Kidney (tissue), 14 donors: Measurements from ENCODE around the gene CNTN4. TPM values are rescaled to one million over a fixed set of nuclear protein-coding genes. Genes with fewer than 3 reads are reported as not detected.

Experiments
- DNase-seq, 5 donors: peaks; one replicate each; pipeline ENCODE4 v3.0.0-alpha.2; 2013 to 2020
- FAIRE-seq: peaks from 2 replicates; lab custom pipeline; 2012; peaks lifted over from hg19 to GRCh38; lab: Jason Lieb, UNC
- H3K27ac ChIP-seq, 2 donors: one replicate each; pipeline ENCODE4 v1.7.0; 2013; ENCODE audit warnings: low read depth in 2 of 2, low read length in 2 of 2, inconsistent platforms in 1 of 2
- H3K27me3 ChIP-seq: one replicate; pipeline ENCODE4 v1.7.1; 2013; ENCODE audit warnings: low read length, inconsistent platforms; ENCODE audit not compliant: control insufficient read depth, insufficient read depth
- H3K36me3 ChIP-seq, 3 donors: one replicate each; pipeline versions ENCODE4 v1.7.0 to v1.7.1; 2013; ENCODE audit warnings: low read length in 3 of 3, control low read depth in 1 of 3, inconsistent platforms in 1 of 3; ENCODE audit not compliant: insufficient read depth in 3 of 3, control insufficient read depth in 2 of 3
- H3K4me1 ChIP-seq, 3 donors: one replicate each; pipeline versions ENCODE4 v1.7.0 to v1.7.1; 2013; ENCODE audit warnings: low read length in 3 of 3, inconsistent platforms in 1 of 3, low read depth in 1 of 3; ENCODE audit not compliant: control insufficient read depth in 2 of 3, insufficient read depth in 2 of 3
- H3K4me3 ChIP-seq, 3 donors: one replicate each; pipeline versions ENCODE4 v1.7.0 to v1.8.1; 2013; ENCODE audit warnings: low read length in 3 of 3, control low read depth in 1 of 3, inconsistent platforms in 1 of 3
- H3K9ac ChIP-seq, 3 donors: one replicate each; pipeline versions ENCODE4 v1.7.0 to v1.7.1; 2013; ENCODE audit warnings: low read length in 3 of 3, control low read depth in 1 of 3, inconsistent platforms in 1 of 3
- H3K9me3 ChIP-seq, 3 donors: one replicate each; pipeline versions ENCODE4 v1.7.0 to v1.7.1; 2013; ENCODE audit warnings: low read length in 3 of 3, control low read depth in 1 of 3, inconsistent platforms in 1 of 3; ENCODE audit not compliant: control insufficient read depth in 2 of 3, insufficient read depth in 1 of 3
- intact Hi-C: fragments of 100-400 bp; cut with DNase I; formaldehyde crosslinking; loops from one replicate; pipeline ENCODE4 v1.11.1; 2022
- polyA plus RNA-seq: library from polyadenylated mRNA; stranded (reverse); fragments of 350-450 nt; fragmentation: Illumina TruSeq; extraction: RNeasy Lipid Tissue Mini Kit (QIAGEN cat#74804); gene quantifications from one replicate; pipeline ENCODE4 v1.2.3, GENCODE V29; 2014; ENCODE audit warnings: low read depth, low replicate concordance; ENCODE audit not compliant: insufficient read depth
- total RNA-seq: library from RNA; stranded (reverse); fragmentation: NEBNext Ultra II Directional; extraction: Animal tissue kit (Norgen Biotek cat#: 25700); gene quantifications from one replicate; pipeline ENCODE4 v1.2.1, GENCODE V29; 2021
- TF ChIP-seq, protein P1 (sequence below): IDR thresholded peaks from 3 replicates; pipeline ENCODE4 v1.5.1; 2012; ENCODE audit warnings: mild to moderate bottlenecking, moderate library complexity, borderline replicate concordance; ENCODE audit not compliant: insufficient read depth; ENCODE audit errors: extremely low read depth
- donor health status: control.
- donor health status: control.
- donor health status: control.
- donor health status: control.
- donor health status: control.
- donor health status: DM: yes; HTN: yes; CAD: no.
- donor health status: Normal renal cell carcinoma (clear cell type).

CNTN4 gene
- total and polyA plus RNA-seq, 2 donors from 2014 or later = 2.2 to 13.4 TPM

DNA sequence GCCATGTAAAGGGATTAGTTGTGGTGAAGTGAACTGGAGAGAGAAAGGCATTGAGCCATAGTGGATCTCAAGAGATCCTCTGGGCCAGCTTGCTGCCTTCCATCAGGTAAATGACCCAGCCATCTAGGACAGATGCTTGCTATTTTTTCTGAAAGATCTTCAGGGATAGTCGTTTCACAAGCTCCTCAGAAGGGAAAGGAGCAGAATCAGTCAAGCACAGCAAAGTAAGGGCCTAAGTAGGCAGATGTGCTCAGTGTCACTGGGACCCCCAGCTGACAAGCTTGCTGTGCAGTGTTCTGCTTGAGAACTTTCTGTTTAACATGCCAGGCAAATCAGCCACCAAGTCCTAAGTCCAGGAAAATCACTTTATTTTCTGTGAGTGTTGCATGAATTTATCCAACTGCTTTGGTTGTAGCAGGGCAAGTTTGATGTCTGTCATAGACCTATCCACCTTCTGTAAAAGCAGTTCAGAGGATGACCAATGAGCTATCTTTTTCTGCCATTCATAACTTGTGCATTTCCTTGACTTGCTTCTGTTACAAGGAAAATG lies 691.7 kb downstream of the CNTN4 start:
- TF ChIP-seq, protein P1, sequence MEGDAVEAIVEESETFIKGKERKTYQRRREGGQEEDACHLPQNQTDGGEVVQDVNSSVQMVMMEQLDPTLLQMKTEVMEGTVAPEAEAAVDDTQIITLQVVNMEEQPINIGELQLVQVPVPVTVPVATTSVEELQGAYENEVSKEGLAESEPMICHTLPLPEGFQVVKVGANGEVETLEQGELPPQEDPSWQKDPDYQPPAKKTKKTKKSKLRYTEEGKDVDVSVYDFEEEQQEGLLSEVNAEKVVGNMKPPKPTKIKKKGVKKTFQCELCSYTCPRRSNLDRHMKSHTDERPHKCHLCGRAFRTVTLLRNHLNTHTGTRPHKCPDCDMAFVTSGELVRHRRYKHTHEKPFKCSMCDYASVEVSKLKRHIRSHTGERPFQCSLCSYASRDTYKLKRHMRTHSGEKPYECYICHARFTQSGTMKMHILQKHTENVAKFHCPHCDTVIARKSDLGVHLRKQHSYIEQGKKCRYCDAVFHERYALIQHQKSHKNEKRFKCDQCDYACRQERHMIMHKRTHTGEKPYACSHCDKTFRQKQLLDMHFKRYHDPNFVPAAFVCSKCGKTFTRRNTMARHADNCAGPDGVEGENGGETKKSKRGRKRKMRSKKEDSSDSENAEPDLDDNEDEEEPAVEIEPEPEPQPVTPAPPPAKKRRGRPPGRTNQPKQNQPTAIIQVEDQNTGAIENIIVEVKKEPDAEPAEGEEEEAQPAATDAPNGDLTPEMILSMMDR = no peak
- H3K9me3 ChIP-seq = no peaks in the 10 kb centered on the region
- no peak overlapping the region for H3K4me3 ChIP-seq
- no peaks in the 10 kb centered on the region for H3K27me3 ChIP-seq
- H3K4me1 ChIP-seq = no peaks in the 10 kb centered on the region
- H3K36me3 ChIP-seq = no peaks in the 10 kb centered on the region
- no peak overlapping the region for H3K27ac ChIP-seq
- DNase-seq = peak in 3 of 5 donors; percentile 12 to 42 (median 24)
- H3K9ac ChIP-seq = no peak overlapping the region
- FAIRE-seq = no peak
- intact Hi-C loops = no loop called here

DNA sequence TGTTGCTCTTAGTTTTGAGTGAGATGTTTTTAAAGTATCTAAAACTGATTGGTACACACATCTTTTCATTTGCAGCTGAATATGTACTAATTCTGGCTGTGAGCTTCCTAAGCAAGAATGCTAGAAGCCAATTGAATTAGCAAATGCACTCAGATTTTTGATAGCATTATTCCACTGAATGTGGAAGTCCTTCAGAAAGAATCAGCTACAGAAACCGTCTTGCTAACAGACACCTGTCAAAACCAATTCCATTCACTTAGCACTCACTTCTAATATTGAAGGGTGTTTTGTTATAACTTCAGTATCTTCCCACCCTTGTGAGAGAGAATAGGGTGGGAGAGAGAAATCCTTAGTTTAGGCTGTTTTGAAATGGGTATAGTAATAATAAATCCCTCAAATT lies 693.8 kb downstream of the CNTN4 start:
- FAIRE-seq (no peak), DNase-seq (no peak)
- Histone ChIP-seq H3K36me3 (no peaks in the 10 kb centered on the region), H3K4me1 (no peaks in the 10 kb centered on the region), H3K27me3 (no peaks in the 10 kb centered on the region), H3K9me3 (no peaks in the 10 kb centered on the region), H3K4me3 (no peak overlapping the region), H3K9ac (no peak overlapping the region), H3K27ac (no peak overlapping the region)
- intact Hi-C loops = no loop called here
- TF ChIP-seq, protein P1 = no peak

DNA sequence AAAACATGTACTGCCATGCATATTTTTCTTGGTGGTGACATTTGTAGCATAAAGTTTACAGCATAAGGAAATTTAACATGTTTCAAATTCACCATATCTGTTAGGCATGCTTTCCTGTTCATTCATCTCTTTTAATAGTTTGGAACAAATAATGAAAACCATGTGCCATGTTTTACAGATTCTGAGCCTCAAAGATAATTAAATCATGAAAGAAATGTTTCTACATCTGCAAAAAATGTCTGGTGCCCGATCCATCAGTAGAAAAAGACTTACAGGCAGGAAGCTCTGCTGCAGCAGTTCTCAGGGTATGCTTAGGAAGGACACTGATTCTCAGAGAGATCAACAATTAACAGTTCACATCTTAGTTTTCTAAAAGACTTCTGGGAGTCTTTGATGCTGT lies 695.3 kb downstream of the CNTN4 start:
- FAIRE-seq (no peak), DNase-seq (no peak)
- Histone ChIP-seq H3K9ac (no peak overlapping the region), H3K4me1 (no peaks in the 10 kb centered on the region), H3K4me3 (no peak overlapping the region), H3K27ac (no peak overlapping the region), H3K9me3 (no peaks in the 10 kb centered on the region), H3K36me3 (no peaks in the 10 kb centered on the region), H3K27me3 (no peaks in the 10 kb centered on the region)
- TF ChIP-seq, protein P1 = no peak
- intact Hi-C loops = no loop called here

DNA sequence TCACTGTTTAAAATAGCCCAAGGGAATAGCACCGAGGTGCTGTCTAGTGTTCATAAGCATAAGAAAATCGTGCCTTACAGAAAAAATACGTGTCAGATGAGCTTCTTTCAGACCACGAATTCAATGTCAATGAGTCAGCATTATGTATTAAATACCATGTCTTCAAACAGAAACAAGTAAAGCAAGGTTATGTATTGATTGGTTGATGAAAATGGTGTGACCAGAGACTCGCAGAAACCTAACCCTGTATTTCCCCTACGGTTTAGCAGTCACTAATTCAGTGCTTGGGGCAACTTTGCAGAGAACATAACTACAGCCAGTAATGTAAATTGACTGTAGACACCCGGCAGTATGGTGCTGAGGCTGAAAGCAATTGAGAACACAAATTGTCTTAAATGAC lies 703.8 kb downstream of the CNTN4 start:
- Histone ChIP-seq H3K9me3 (no peaks in the 10 kb centered on the region), H3K27me3 (no peaks in the 10 kb centered on the region), H3K4me3 (no peak overlapping the region), H3K36me3 (no peaks in the 10 kb centered on the region), H3K27ac (no peak overlapping the region), H3K4me1 (no peaks in the 10 kb centered on the region), H3K9ac (no peak overlapping the region)
- DNase-seq = no peak
- FAIRE-seq = no peak
- intact Hi-C loops = no loop called here
- TF ChIP-seq, protein P1 = no peak
